Measurements from ENCODE around the gene P2RY2.

- TF ChIP-seq ETS1 (IDR thresholded peaks at IDR 0.05): no peak
- no peak for TF ChIP-seq CTCF (conservative IDR thresholded peaks at IDR 0.05; ENCODE audit: low read depth in 2 of 2)
- TF ChIP-seq CREB1 (CRISPR knock-in tag; IDR thresholded peaks at IDR 0.05; ENCODE audit: low read depth): no peak
- TF ChIP-seq POLR2AphosphoS5 (IDR thresholded peaks at IDR 0.05; ENCODE audit: low read depth): no peak
- TF ChIP-seq EZH2 (IDR thresholded peaks at IDR 0.05; ENCODE audit: low read depth, unreplicated experiment): no peak
- TF ChIP-seq EZH2phosphoT487 (IDR thresholded peaks at IDR 0.05; ENCODE audit: unreplicated experiment): no peak
- no peak for TF ChIP-seq JUNB (IDR thresholded peaks at IDR 0.05; ENCODE audit: unreplicated experiment)
- TF ChIP-seq NANOG (IDR thresholded peaks at IDR 0.05; ENCODE audit: borderline replicate concordance): no peak
- no peak for TF ChIP-seq ZNF331 (CRISPR knock-in tag; IDR thresholded peaks at IDR 0.05; ENCODE audit: low read depth)
- no peak for TF ChIP-seq REST (IDR thresholded peaks at IDR 0.05; ENCODE audit: unreplicated experiment)
Observed at GRCh38 chr11:73275381-73275750, 57.3 kb downstream of the P2RY2 start.

Measured in GM23338 (cell line).